Peyer's patch (tissue), 4 donors: ENCODE measurements around the gene NKD1. TPM values are rescaled to one million over a fixed set of nuclear protein-coding genes. Genes with fewer than 3 reads are reported as not detected.

ENCODE experiments used
- DNase-seq, 3 donors: peaks; one replicate each; pipeline ENCODE4 v3.0.0-alpha.2; 2017 to 2019
- H3K27ac ChIP-seq, 4 donors: fragments of 200-600 bp; sonication (generic); one replicate each; pipeline ENCODE4 v1.5.1; 2016 to 2019
- H3K27me3 ChIP-seq, 2 donors: fragments of 200-600 bp; sonication (generic); one replicate each; pipeline ENCODE4 v1.5.1; 2019
- H3K36me3 ChIP-seq, 3 donors: fragments of 200-600 bp; sonication (generic); one replicate each; pipeline ENCODE4 v1.5.1; 2016 to 2019
- H3K4me1 ChIP-seq, 4 donors: fragments of 200-600 bp; sonication (generic); one replicate each; pipeline ENCODE4 v1.5.1; 2016 to 2019
- H3K4me3 ChIP-seq, 4 donors: fragments of 200-600 bp; sonication (generic); 1 replicate in 3 of 4; 2 replicates in 1 of 4; pipeline ENCODE4 v1.5.1; 2016 to 2019; ENCODE audit warnings: mild to moderate bottlenecking in 1 of 4
- H3K9me3 ChIP-seq, 4 donors: fragments of 200-600 bp; sonication (generic); one replicate each; pipeline ENCODE4 v1.5.1; 2016 to 2019; ENCODE audit warnings: mild to moderate bottlenecking in 1 of 4
- POLR2A ChIP-seq, 2 donors: fragments of 450-650 bp; IDR thresholded peaks; one replicate each; pipeline ENCODE4 v1.5.1; 2017; ENCODE audit warnings: antibody characterized with exemption in 2 of 2, mild to moderate bottlenecking in 2 of 2, moderate library complexity in 2 of 2
- total RNA-seq, 4 donors: library from RNA; depleted of rRNA; stranded (reverse); fragments of >200 nt; gene quantifications; one replicate each; pipeline ENCODE4 v1.1.0, GENCODE V29; 2016
- TF ChIP-seq, protein P1 (sequence below), 6 experiments: fragments of 450-650 bp in 4 of 6; fragments of 200-600 bp in 2 of 6; sonication (generic) in 1 of 6; IDR thresholded peaks; one replicate each; pipeline ENCODE4 v1.5.1; 2017 to 2019; ENCODE audit warnings: antibody characterized with exemption in 6 of 6, mild to moderate bottlenecking in 3 of 6, moderate library complexity in 1 of 6

NKD1 gene
- total RNA-seq, 4 donors from 2014 or later, result 1.7 to 4.0 (median 3.4) TPM

DNA sequence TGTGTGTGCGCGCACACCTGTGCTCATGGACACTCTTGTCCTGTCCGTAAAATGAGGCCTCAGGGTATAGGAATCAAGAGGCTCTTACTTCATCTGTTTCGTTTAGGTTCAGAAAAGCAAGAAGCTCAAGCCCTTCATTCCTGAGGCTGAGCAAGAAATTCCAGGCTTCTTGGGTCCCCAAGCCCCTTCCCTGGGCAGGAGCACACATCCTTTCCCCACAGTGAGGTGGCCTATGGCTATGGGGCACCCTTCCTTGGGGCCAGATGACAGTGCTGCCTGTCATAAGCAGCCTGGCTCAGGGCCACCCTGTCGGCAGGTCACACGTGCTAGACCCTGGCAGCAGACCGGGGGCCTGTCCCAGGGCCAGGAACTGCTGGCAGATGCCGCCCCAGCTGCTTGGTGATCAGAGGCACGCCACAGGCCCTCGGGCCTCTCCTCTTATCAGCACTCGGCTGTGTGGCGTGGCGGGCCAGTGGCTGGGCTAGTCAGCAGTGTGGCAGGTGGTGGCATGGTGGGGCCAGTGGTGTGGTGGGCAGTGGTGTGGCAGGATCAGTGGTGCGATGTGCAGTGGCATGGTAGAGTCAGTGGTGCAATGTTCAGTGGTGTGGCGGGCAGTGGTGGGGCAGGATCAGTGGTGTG is 50.2 kb downstream of the NKD1 start:
- Histone ChIP-seq H3K4me1 (peaks cover 0 to 30% (median 0%) of the 10 kb centered on the region in 4 donors), H3K27ac (no peak overlapping the region)
- DNase-seq, result no peak

DNA sequence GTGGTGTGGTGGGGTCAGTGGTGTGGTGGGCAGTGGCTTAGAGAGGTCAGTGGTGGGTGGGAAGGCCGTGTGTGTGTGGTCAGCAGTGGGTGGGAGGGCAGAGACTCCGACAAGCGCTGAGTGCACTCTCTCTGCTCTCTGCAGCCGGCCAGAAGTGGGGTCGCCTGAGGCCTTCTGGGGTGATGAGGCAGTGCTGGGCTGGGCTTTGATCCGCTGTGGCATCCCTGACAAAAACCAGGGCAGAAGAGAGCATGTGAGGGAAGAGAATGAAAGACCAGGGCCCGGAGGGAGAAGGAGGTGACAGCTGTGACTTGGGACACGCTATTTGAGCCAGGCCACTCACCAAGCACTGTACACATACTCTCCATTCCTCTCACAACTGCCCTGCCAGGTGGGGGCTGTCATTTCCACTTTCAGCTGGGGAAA is 50.8 kb downstream of the NKD1 start:
- Histone ChIP-seq H3K9me3 (no peaks in the 10 kb centered on the region), H3K36me3 (no peaks in the 10 kb centered on the region), H3K27ac (peak overlapping the region in 1 of 4 donors; percentile 25), H3K4me1 (peaks cover 0 to 31% (median 0%) of the 10 kb centered on the region in 4 donors), H3K4me3 (no peak overlapping the region), H3K27me3 (no peaks in the 10 kb centered on the region)
- TF ChIP-seq, protein P1, sequence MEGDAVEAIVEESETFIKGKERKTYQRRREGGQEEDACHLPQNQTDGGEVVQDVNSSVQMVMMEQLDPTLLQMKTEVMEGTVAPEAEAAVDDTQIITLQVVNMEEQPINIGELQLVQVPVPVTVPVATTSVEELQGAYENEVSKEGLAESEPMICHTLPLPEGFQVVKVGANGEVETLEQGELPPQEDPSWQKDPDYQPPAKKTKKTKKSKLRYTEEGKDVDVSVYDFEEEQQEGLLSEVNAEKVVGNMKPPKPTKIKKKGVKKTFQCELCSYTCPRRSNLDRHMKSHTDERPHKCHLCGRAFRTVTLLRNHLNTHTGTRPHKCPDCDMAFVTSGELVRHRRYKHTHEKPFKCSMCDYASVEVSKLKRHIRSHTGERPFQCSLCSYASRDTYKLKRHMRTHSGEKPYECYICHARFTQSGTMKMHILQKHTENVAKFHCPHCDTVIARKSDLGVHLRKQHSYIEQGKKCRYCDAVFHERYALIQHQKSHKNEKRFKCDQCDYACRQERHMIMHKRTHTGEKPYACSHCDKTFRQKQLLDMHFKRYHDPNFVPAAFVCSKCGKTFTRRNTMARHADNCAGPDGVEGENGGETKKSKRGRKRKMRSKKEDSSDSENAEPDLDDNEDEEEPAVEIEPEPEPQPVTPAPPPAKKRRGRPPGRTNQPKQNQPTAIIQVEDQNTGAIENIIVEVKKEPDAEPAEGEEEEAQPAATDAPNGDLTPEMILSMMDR (IDR thresholded peaks at IDR 0.05), result no peak
- TF ChIP-seq POLR2A (IDR thresholded peaks at IDR 0.05), result no peak
- no peak for DNase-seq

More for the DNA sequence above, 50.2 kb downstream of the NKD1 start:
- no peaks in the 10 kb centered on the region for H3K9me3 ChIP-seq
- H3K36me3 ChIP-seq, result no peaks in the 10 kb centered on the region
- TF ChIP-seq, protein P1 (IDR thresholded peaks at IDR 0.05), result no peak
- no peak for TF ChIP-seq POLR2A (IDR thresholded peaks at IDR 0.05)
- no peaks in the 10 kb centered on the region for H3K27me3 ChIP-seq
- no peak overlapping the region for H3K4me3 ChIP-seq

DNA sequence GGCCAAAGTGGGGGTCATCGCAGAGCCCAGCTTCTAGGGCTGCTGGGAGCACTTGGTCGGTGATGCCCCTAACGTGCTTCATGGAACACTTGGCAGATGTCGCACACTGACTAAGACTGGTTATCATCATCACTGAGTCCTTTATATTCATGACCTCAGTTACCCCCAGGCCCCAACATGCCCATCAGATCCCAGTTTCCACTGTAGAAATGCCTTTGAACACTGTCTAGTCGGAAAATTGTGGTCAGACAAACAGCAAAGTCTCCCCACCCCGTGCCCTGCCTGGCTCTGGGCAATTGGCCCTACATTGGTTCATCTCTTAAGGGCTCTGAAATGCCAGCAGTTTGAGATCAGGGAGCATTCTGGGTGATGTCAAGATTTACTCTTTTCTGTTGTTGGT is 51.3 kb downstream of the NKD1 start:
- H3K4me3 ChIP-seq, result no peak overlapping the region
- no peak for DNase-seq
- H3K27ac ChIP-seq, result peak overlapping the region in 2 of 4 donors; percentile 25 to 73
- TF ChIP-seq, protein P1 (IDR thresholded peaks at IDR 0.05), result no peak
- TF ChIP-seq POLR2A (IDR thresholded peaks at IDR 0.05), result no peak
- H3K27me3 ChIP-seq, result no peaks in the 10 kb centered on the region
- no peaks in the 10 kb centered on the region for H3K9me3 ChIP-seq
- H3K4me1 ChIP-seq, result peaks cover 0 to 31% (median 0%) of the 10 kb centered on the region in 4 donors
- no peaks in the 10 kb centered on the region for H3K36me3 ChIP-seq

DNA sequence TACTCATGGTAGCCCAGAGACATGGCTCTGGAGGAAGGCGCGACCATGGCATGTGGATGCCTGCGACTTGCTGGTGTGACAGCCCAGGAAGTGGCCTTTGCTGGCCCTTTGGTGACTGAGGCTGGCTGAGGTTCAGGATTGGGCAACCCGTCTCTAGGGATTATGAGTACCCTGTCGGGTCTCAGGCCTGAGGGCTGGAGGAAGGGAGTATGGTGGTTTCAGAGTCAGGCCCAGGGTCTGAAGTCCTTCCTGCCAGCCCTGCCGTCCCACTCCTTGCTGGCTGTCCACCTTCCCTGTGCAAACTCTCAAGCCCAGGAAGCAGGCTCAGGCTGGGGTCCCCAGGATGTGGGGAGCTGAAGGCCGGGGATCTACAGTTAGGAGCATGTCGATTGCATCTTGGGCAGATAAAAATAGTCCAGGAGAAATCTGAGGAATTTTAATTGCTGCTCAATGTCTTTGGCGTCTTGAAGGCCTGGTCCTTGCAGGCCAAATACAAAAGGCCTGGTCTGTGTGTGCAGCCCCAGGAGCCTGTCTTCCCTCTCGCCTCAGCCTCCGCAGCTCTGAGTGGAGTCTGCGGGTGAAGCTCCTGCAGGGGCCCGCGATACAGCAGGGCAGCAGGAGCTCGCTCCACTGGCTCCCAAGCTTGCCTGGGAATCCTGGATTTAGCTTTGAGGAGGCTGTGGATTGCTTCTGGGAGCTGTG is 52.5 kb downstream of the NKD1 start:
- no peak overlapping the region for H3K4me3 ChIP-seq
- H3K27me3 ChIP-seq, result no peaks in the 10 kb centered on the region
- no peak for DNase-seq
- H3K36me3 ChIP-seq, result no peaks in the 10 kb centered on the region
- H3K9me3 ChIP-seq, result no peaks in the 10 kb centered on the region
- peaks cover 0 to 31% (median 0%) of the 10 kb centered on the region in 4 donors for H3K4me1 ChIP-seq
- peak overlapping the region in 2 of 4 donors; percentile 21 to 73 for H3K27ac ChIP-seq
- TF ChIP-seq, protein P1 (IDR thresholded peaks at IDR 0.05), result no peak
- TF ChIP-seq POLR2A (IDR thresholded peaks at IDR 0.05), result no peak

DNA sequence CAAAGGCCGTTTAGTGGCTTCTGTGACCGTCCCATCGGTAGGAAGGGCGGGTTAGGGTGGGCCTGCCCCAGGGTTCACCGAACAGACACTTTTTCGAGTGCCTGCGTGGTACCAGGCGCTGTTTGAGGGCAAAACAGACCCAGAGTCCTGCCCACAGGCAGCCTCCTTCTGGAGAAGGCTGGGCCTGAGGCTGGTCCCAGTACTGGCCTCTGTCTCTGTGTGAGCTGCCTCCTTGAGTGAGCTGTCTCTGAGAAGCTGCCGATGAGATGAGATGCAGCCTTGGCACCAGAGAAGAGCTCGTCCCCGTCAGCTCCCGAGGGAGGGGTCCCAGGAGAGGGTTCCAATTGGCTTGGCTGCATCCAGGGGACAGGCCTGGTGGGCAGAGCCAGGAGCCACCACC is 53.1 kb downstream of the NKD1 start:
- peaks cover 0 to 31% (median 0%) of the 10 kb centered on the region in 4 donors for H3K4me1 ChIP-seq
- peak overlapping the region in 3 of 4 donors; percentile 10 to 73 (median 21) for H3K27ac ChIP-seq
- H3K9me3 ChIP-seq, result no peaks in the 10 kb centered on the region
- TF ChIP-seq, protein P1 (IDR thresholded peaks at IDR 0.05), result no peak
- TF ChIP-seq POLR2A (IDR thresholded peaks at IDR 0.05), result no peak
- no peaks in the 10 kb centered on the region for H3K36me3 ChIP-seq
- H3K4me3 ChIP-seq, result no peak overlapping the region
- no peak for DNase-seq
- no peaks in the 10 kb centered on the region for H3K27me3 ChIP-seq
